Myocyte (in vitro differentiated cells): ENCODE data around the gene AKNA. TPM values are rescaled to one million over a fixed set of nuclear protein-coding genes. Genes with fewer than 3 reads are reported as not detected.

Source experiments
- DNase-seq: peaks from one replicate; pipeline ENCODE4 v3.0.0-alpha.2; 2012; ENCODE audit warnings: low read depth
- total RNA-seq: library from RNA; depleted of rRNA; stranded (reverse); fragments of >200 nt; gene quantifications from 2 replicates; pipeline ENCODE4 v1.2.3, GENCODE V29; 2014

Gene AKNA
- total RNA-seq, 1 donor from 2014 or later = 3.7 TPM

DNA sequence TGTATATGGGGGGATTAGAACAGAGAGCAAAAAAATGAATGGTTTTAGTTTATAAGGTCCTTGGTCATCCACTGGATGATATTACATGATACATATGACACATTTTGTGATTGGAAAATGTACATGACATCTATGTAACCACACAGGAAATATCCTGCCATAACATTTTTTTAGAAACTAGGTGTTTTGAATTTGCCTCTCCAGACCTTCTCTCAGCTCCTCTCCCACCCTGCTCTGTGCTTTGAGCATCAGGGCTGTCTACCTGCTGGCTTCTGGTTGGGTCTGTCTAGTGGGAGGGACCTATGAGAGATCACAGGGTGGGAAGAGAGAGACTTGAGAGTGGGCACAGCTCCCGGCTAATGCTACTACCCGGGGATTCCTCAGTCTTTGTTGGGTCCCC lies 24.4 kb downstream of the AKNA start:
- no peak for DNase-seq

DNA sequence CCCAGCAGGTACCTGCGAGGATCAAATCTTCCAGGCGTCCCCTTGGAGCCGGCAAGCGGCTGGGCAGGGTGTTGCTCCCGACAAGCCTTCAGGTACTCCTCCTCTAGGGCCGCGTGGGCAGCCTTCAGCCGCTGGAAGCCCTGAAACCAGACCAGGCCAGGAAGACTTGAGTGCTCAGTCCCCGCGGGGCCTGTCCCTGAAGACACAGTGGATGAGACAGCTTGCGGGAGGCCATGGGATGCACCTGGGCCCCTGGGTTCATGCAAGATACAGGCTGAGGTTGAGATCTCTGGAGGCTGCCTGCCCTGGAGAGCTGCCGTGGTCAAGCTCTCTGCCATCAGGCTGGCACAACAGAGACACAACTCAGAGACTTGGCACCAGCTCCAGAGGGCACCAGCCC lies 25.4 kb downstream of the AKNA start:
- no peak for DNase-seq

DNA sequence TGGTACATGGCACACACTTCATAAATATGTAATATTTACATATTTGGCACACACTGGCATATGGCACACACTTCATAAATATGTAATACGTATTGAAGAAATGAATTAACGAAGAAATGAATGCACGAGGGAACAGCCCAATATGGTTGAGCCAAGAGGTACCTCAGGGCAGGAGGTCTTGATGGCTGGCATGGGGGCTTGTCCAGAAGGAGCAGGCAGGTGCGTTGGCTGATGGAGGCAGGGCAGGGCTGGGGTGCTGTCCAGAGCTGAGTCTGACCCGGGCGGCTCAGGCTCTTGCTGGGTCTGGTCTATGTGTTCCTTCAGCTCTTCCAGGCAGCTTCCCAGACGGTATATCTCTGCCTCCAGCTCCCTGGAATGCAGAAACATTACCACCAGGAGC lies 26.2 kb downstream of the AKNA start:
- DNase-seq = no peak

DNA sequence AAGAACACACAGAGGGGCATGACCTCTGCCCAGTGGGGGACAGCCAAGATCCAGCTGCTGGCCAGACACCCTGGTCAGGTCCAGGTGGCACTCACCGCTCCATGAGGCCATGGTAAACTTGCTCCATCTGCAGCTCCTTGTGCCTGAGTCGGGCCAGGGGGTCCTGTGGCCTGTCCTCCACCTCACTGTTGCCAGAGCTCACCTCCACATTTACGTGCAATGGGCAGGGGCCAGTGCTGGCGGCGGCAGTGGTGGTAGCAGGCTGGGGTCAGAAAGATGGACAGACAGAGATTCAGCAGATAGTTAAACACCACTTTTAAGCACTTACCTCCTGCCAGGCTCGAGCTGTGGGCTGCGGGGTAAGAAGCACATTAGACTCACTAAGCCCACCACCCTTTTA lies 28.0 kb downstream of the AKNA start:
- DNase-seq = no peak

DNA sequence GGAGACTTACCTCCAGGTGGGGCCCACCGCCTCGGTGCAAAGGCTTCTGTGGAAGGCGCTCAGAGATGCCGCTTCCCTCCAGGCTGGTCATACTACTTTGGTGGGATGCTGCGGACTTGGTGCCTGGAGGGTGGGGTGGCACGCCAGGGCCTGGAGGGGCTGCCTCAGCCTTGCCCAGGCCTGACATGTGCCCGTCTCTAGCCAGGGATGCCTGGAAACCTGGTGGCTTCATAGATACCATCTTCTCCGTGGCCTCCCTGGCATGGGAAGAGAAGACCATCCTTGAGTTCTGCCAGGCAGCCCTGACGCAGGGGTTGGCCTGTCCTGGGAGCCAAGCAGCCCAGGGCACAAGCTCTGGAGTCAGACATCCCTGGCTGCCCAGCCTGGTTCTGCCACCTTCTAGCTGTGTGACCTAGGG lies 29.9 kb downstream of the AKNA start:
- no peak for DNase-seq

DNA sequence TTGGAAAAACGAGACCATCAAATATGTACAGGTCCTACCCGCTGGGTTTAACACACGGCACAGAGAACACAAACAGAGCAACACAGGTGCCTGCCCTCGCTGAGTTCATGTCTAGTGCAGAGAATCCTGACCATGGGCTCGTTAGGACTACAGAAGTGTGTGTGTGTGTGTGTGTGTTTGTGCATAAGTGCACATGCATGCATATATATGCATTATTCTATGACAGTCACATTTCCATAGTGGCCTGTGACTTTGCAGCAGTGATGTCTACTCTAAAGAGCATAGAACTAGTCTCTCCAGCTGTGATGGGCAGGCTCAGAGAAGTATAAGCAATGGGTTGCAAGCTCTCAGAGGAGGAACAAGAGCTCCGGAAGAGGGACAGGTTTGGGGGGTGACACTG lies 30.4 kb downstream of the AKNA start:
- no peak for DNase-seq

DNA sequence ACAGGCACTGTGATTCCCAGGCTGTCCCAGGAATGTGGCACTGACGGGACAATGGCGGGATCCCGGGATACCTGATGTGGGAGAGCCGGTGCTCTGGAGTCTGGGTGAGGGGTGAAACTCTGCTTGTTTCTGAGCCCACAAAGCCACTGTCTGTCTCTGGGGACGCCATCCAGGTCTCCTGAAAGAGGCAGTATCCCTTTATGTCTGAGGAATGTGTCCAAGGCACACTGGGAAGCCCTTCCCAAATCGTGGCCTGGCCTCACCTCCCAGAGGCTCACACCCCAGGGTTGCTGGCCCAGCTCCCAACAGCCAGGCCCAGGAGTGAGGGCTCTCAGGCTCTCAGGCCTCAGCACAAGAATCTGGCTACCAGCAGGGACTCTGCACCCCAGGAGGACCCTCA lies 31.0 kb downstream of the AKNA start:
- DNase-seq = no peak

DNA sequence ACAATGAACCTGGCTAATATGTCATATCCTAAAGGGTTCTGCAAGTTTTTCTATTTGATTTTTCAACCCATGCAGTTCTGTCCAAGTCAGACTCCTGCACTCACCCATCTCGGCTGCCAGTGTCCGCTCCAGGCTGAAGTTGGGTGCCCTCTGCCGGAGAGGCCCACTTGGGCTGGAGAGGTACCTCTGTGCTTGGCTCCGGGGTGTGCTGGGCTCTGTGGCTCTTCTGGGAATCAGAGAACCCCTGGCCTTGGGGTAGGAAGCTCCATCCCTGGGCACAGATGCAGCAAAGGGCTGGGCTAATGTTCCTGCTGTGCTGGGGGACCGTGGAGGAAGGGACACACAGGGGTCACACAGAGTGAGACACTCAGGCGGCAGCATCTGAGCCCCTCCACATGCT lies 32.0 kb downstream of the AKNA start:
- DNase-seq = no peak

DNA sequence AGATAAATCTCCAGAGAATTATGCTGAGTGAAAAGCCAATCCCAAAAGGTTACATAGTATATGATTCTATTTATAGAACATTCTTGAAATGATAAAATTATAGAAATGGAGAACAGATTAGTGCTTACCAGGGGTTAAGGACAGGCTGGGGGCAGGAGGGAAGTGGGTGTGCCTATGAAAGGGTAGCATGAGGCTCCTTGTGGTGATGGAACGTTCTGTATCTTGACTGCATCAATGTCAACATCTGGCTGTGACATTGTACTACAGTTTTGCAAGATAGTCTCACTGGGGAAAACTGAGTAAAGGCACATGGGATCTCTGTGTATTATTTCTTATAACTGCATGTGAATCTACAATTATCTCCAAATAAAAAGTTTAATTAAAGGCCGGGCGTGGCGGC lies 35.9 kb downstream of the AKNA start:
- DNase-seq = no peak

DNA sequence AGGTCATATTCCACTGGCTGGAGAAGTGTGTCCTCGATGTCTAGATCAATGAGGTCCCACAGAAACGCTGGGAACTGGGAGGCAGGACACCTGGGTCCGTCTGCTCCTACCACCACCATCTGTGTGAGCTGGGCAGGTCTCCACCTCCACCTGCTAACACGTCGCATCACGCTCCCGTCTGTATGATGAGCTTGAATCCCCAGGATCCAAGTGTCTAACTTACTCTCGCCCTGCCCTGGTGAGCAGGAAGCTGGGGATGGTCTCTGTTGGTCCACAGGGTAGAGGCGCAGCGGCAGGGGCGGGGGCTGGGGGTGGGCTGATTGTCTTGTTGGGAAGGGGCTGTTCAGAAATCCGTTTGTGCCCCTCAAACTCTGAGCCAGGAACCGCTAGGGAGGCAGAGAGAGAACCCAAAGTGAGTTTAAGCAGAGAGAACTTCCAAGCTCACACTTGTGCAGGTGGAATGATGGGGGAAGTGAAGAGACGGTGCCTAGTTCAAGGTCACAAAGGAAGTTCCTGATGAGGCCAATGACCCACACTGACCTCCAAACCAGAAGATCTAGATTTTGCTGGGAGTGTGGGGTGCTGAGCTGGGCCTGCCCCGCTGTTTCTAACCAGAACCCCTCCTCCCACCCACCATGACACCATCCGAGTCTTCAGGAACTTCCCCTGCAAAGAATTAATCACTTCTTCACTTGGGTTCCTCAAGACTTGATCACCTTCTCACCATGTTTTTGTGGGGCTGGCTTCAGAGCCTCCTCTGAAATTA lies 37.0 kb downstream of the AKNA start:
- DNase-seq = no peak

DNA sequence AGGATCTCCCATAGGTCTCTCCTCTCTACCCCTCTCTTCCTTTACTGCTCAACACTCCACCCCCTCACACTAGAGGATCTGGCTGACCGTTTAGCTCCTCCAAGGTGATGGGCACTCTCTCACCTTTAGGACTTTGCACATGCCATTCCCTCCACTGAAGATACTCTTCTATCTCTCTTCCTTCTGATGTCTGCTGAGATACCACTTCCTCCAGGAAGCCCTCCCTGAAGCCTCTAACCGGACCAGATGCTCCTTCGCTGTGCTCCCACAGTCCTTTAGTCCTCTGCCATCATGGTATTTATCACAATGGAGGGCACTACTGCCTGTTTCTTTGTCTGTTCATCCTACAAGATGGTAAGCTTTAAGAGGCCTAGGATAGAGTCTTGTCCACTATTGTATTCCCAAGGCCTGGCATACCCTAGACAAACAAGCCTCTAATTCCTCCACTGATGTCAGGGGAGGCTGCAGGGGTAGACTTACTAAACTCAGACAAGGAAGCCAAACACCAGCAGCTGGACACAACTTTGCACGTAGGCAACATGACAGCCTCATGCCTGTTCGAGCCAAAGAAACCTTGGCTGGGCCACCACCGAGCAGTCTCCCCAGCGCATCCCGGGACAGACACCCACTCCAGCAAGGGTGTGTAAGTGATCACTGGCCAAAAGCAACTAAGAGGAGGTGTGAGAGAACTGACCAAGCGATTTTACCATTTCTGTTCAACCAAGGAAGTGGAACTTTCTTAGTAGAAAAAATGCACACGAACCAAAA lies 37.9 kb downstream of the AKNA start:
- no peak for DNase-seq

DNA sequence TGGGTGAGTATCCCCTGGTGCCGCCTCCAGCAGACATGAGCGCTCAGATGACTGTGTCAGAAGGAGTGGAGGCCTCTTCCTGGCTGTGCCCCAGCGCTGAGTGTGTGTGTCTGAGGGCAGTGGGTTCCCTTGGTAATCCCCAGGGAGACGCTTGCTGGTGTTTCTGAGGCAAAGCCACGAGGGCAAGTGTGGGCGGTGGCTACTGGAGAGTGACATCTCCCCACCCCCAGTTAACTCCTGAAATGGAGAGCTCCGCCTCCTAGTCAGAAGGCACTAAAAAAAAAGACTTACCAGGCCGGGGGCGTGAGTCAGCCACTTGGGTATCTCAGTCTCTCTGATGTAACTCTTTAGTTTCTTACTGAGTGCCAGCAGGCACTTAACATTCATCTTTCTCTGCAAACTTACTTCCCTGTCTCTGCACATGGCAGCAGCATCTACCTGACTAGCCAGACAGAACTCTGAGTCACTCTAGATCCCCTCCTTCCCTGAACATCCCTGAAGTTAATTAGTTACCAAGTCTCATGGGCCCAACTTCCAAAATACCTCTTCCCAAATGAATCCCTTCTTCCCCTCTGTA lies 38.8 kb downstream of the AKNA start:
- DNase-seq = peak; percentile 96

DNA sequence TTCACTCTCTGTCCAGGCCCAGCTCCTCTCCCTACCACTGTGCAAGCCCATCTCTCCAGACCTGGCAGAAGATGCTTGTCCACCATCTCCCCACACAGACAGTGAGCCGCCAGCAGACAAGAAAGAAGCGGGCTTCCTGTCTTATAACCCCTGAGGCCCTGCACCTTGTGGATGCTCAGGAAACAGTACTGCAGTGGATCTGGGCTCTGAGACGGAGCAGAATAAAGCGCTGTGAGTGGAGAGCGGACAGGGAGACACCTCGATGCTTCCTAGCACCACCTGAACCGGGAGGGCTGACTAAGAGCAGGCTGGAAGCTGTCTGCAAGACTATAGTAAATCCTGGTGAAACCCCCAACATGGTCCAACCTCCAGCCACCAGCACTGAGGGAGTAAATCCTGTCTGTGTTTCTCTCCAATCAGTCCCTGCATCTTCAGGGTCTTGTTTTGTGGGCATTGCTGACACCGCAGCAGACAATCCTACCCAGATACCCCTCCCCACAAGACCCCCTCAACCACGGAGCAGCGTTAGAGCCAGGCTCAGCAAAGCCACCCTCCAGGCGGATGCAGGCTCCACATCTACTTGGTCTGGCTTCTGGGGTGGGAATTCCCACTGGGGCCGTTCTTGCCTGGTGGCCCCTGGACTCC lies 39.4 kb downstream of the AKNA start:
- no peak for DNase-seq

DNA sequence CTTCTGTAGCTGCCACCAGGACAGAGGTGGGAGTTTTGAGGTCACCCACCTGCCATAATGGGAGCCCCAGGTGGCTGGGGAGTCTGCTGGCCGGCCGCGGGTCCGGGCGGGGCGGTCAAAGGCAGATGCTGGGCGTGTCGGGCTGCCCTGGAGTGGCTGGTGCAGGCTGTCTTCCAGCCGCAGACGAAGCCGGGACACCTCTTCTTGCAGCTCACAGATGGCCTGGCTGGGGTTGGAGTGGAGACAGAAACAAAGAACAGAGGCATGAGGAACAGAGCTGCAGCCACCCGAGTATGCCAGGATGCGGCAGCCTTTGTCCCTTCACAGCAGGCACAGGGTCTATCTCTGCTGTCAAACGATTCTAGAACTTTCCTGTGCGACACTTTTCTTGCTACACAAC lies 40.1 kb downstream of the AKNA start:
- DNase-seq = no peak

DNA sequence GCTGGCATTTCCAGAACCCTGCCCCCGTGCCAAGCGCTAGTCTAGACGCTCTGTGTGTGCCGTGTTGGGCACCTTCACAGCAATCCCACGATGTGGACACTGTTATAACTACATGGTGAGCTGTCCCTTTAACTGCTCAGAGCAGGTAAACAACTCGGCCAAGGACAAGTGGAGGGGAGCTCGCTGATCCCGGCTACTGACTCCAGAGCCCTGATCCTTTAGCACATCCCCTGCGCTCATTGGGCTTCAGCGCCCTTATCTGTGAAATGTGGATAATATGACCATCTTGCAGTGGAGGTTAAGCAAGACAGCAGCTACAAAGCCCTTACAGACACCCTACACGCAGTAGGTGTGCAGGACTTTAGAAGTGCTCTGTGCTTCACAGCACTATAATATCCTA lies 41.6 kb downstream of the AKNA start:
- no peak for DNase-seq

DNA sequence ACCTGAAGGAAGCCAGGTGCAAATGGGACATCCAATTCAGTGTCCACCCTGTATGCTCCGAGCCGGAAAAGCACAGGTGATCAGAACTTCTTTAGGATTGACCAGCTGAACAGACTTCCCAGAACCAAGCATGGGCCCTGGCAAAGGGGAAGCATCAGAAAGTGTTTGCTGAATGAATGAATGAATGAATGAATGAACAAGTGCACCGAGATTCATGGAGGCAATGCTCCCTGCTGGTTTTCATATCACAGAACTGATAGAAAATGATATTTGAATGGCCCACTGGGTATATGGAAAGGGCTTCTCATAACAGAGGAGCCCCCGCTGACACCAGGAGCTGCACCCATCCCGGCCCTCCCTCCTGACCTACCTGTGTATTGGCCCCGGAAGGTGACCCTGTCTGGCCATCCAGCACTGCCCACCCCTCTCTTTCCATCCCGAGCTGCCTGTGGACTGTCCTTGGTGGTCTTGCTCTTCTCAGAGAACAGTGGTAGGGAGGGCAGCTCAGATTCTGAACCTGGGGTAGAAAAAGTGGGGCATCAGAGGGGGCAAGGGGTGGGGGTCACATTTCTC lies 42.2 kb downstream of the AKNA start:
- no peak for DNase-seq

DNA sequence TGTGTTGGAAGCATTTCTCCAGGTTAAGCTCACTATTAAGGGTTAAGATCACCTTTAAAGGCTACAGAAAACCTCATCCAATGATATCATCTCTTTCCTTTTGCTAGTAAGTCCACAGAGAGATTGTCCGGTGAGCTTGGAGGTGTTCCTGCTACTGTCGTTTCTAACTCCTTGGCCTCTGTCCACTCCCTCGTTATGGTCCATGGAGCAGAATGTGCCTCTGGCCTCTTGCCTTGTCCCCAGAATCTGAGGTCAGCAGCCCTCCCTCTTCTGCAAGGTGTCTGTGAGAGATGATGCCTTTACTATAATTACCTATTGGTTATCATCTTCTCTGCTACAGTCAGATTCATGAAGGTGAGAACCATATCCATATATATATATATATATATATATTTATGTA lies 43.1 kb downstream of the AKNA start:
- no peak for DNase-seq

DNA sequence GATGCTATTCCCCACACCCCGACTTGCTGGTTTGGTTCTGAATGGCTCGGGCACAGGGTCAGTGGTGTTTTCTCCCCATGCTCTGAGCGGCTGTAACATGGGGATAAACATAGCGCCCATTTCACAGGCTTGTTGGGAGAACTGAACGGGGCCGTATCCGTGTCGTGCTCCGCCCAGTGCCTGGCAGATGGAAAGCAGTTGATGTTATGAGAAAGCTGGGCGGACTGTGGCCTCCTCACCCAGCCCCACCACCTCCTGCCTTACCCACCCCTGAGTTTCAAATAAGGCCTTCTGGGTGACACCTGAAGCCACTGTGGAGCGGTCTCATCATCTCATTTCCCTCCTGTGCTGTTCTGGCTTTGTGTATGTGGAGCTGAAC lies 43.6 kb downstream of the AKNA start:
- no peak for DNase-seq

DNA sequence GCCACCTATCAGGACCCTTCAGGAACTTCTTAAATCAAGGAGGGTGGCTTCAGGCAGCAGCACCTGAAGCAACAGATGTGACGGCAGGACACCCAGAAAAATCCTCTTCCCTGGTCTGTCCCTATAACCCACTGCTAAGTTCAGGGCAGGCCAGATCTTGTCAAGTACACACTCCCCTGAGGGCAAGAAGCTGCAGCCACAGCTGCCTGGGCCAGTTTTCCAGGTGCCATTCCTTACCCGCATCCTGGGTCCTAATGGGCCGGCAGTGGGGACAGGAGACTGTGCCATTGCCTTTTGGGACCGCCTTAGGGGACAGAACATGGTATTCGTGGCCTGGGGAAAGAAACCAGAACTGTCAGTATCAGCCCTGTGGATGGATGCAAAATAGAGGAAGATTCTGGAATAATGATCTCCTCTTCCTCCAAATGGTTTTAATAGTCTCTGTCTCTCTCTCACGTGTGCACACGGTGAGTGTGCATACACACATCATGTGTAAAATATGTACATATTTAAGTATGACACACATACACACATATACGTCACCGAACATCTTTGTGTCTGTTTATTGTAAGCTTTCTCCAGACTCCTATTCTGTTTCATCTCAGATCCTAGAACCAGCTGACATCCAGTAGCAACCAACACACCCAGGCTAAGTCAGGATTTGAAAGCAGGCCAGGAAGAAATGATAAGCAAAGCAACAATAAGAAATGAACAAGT lies 44.2 kb downstream of the AKNA start:
- no peak for DNase-seq

DNA sequence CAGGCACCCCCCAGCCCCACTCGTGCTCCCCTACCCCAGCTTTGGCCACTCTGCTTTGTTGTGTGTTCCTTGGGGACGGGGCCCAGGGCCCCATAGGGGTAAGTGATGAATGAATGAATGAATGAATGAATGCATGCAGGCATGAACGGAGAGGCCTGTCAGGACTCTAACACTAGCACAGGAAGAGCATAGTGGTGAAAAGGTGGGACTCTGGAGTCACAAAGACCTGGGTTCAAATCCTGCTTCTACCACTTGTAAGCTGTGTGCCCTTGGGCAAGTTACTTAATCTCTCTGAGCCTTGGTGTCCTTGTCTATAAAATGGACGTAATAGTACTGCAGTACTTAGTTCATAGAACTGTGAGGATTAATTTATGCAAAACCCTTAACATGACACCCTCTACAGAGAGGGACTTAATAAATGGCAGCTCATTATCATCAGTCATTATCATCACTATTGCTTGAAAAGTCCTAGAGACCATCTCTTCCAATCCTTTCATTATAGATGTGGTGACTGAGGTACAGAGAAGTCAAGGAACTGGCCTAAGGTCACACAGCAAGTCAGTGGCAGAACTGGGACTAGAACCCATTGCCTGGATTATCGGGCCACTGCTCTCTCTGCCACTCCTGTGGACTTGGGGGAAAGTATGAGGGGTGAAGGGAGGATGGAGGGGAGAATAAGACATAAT lies 44.9 kb downstream of the AKNA start:
- no peak for DNase-seq

DNA sequence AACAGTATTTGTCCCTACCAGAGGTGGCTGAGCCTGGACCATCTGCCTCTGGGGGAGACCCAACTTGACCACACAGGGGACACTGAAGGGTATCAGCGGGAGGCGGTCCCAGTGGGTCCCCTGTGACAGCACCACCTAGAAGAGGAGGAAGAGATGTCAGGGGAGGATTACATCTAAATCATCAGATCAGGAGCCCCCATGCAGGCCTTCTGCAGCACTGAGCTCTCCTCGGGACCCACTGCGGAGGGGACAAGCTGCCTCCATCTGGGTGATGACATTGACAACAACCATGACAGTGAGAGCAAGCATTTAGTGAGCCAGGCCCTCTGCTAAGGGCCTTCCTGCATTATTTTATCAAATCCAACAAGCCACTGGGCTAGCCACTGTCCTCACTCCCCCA lies 45.8 kb downstream of the AKNA start:
- no peak for DNase-seq
